Thyroid gland (tissue), 4 donors: Measurements from ENCODE around the gene PACS1.

ENCODE experiments used
- CTCF ChIP-seq, 6 experiments: fragments of 200-600 bp in 3 of 6; fragments of 450-650 bp in 3 of 6; sonication (generic) in 3 of 6; IDR thresholded peaks; one replicate each; pipeline ENCODE4 v1.5.1; 2016 to 2019; ENCODE audit warnings: antibody characterized with exemption in 6 of 6, mild to moderate bottlenecking in 2 of 6, inconsistent platforms in 1 of 6, moderate library complexity in 1 of 6
- POLR2A ChIP-seq, 2 donors: fragments of 450-650 bp; IDR thresholded peaks; one replicate each; pipeline ENCODE4 v1.6.1; 2017; ENCODE audit warnings: antibody characterized with exemption in 2 of 2, mild to moderate bottlenecking in 2 of 2, moderate library complexity in 1 of 2

DNA sequence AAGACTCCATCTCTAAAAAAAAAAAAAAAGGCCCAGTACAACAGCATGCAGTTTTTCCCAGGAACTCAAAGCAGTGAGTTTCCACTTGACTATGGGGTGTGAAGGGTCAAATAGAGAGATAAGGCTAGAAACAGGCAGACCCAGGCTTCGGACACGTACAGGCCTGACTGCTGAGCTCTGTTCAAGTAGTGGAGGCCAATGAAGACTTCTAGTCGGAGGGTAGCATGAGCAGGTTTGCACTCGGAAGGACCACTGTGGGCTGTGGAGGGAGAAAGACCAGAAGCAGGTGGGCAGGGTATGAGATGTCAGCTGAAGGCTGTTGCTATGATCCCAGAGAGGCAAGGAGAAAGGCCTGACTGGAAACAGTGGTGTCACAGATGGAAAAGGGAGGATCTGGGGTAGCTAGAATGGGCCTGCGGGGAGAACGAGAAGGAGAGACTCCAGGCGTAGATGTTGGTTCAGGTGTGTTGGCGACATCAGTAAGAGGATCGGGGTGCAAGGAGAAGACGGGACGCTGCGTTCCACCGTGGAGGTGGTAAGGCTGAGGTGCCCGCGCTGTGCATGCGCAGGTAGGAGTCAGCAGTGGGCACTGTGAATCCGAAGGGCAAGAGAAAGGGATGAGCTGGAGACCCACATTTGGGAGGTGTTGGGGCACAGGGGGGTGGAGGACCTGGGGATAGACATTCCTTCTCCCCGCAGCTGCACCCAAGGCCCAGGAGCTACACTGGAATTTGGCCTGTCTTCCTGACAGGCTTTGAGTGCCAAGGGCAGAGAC, 149.0 kb downstream of the PACS1 start:
- TF ChIP-seq POLR2A (IDR thresholded peaks at IDR 0.05) (no peak), CTCF (IDR thresholded peaks at IDR 0.05) (no peak)
